ENCODE measurements around the gene LAMA3.

The LAMA3 gene

GRCh38 chr18:23805898-23806297, 116.6 kb downstream of the LAMA3 start:
- no peak overlapping the region for H2AFZ ChIP-seq (ENCODE audit: low read depth, low read length)
- H4K20me1 ChIP-seq (ENCODE audit: insufficient read depth, low read length): no peaks in the 10 kb centered on the region
- H3K27ac ChIP-seq (ENCODE audit: low read length): no peak overlapping the region
- no peak overlapping the region for H3K4me2 ChIP-seq (ENCODE audit: insufficient read depth, low read length)
- ATAC-seq (ENCODE audit: insufficient read depth, low read depth) (no peak), DNase-seq (no peak)
- H3K36me3 ChIP-seq (ENCODE audit: insufficient read depth, low read length): no peaks in the 10 kb centered on the region
- no peaks in the 10 kb centered on the region for H3K9me3 ChIP-seq (ENCODE audit: insufficient read depth, low read length, severe bottlenecking)
- no peaks in the 10 kb centered on the region for H3K4me1 ChIP-seq (ENCODE audit: insufficient read depth, low read length)
- TF ChIP-seq CTCF (IDR thresholded peaks at IDR 0.05; ENCODE audit: borderline replicate concordance, extremely low read depth, low read length, poor library complexity, severe bottlenecking): no peak
- no peak for TF ChIP-seq EZH2 (IDR thresholded peaks at IDR 0.05; ENCODE audit: borderline replicate concordance, low read depth, low read length, severe bottlenecking)
- H3K9ac ChIP-seq (ENCODE audit: low read depth, low read length): no peak overlapping the region
- H3K79me2 ChIP-seq (ENCODE audit: insufficient read depth, low read length): no peaks in the 10 kb centered on the region
- H3K27me3 ChIP-seq (ENCODE audit: insufficient read depth, low read length, poor library complexity): no peaks in the 10 kb centered on the region
- H3K4me3 ChIP-seq (ENCODE audit: low read depth in 1 of 2, low read length in 2 of 2): no peak overlapping the region

GRCh38 chr18:23809415-23809814, 120.2 kb downstream of the LAMA3 start:
- Histone ChIP-seq H2AFZ (ENCODE audit: low read depth, low read length) (no peak overlapping the region), H3K4me2 (ENCODE audit: insufficient read depth, low read length) (no peak overlapping the region), H3K9me3 (ENCODE audit: insufficient read depth, low read length, severe bottlenecking) (no peaks in the 10 kb centered on the region), H3K9ac (ENCODE audit: low read depth, low read length) (no peak overlapping the region), H3K27me3 (ENCODE audit: insufficient read depth, low read length, poor library complexity) (no peaks in the 10 kb centered on the region), H3K36me3 (ENCODE audit: insufficient read depth, low read length) (no peaks in the 10 kb centered on the region), H3K4me1 (ENCODE audit: insufficient read depth, low read length) (no peaks in the 10 kb centered on the region), H3K79me2 (ENCODE audit: insufficient read depth, low read length) (no peaks in the 10 kb centered on the region), H3K27ac (ENCODE audit: low read length) (no peak overlapping the region), H3K4me3 (ENCODE audit: low read depth in 1 of 2, low read length in 2 of 2) (no peak overlapping the region), H4K20me1 (ENCODE audit: insufficient read depth, low read length) (no peaks in the 10 kb centered on the region)
- ATAC-seq (ENCODE audit: insufficient read depth, low read depth) (no peak), DNase-seq (no peak)
- TF ChIP-seq CTCF (IDR thresholded peaks at IDR 0.05; ENCODE audit: borderline replicate concordance, extremely low read depth, low read length, poor library complexity, severe bottlenecking) (no peak), EZH2 (IDR thresholded peaks at IDR 0.05; ENCODE audit: borderline replicate concordance, low read depth, low read length, severe bottlenecking) (no peak)

GRCh38 chr18:23810396-23810795, 121.1 kb downstream of the LAMA3 start:
- TF ChIP-seq EZH2 (IDR thresholded peaks at IDR 0.05; ENCODE audit: borderline replicate concordance, low read depth, low read length, severe bottlenecking): no peak
- no peak for TF ChIP-seq CTCF (IDR thresholded peaks at IDR 0.05; ENCODE audit: borderline replicate concordance, extremely low read depth, low read length, poor library complexity, severe bottlenecking)

GRCh38 chr18:23811176-23811575, 121.9 kb downstream of the LAMA3 start:
- ATAC-seq (ENCODE audit: insufficient read depth, low read depth): 0 out of 3 replicates have a peak, but pooled peaks have one; percentile 13
- no peak overlapping the region for H3K4me2 ChIP-seq (ENCODE audit: insufficient read depth, low read length)
- no peak overlapping the region for H2AFZ ChIP-seq (ENCODE audit: low read depth, low read length)

More at GRCh38 chr18:23810396-23810795, 121.1 kb downstream of the LAMA3 start:
- Histone ChIP-seq H3K9me3 (ENCODE audit: insufficient read depth, low read length, severe bottlenecking) (no peaks in the 10 kb centered on the region), H3K27me3 (ENCODE audit: insufficient read depth, low read length, poor library complexity) (no peaks in the 10 kb centered on the region), H3K4me2 (ENCODE audit: insufficient read depth, low read length) (no peak overlapping the region), H3K79me2 (ENCODE audit: insufficient read depth, low read length) (no peaks in the 10 kb centered on the region), H2AFZ (ENCODE audit: low read depth, low read length) (no peak overlapping the region), H3K36me3 (ENCODE audit: insufficient read depth, low read length) (no peaks in the 10 kb centered on the region), H4K20me1 (ENCODE audit: insufficient read depth, low read length) (no peaks in the 10 kb centered on the region), H3K4me3 (ENCODE audit: low read depth in 1 of 2, low read length in 2 of 2) (no peak overlapping the region), H3K4me1 (ENCODE audit: insufficient read depth, low read length) (no peaks in the 10 kb centered on the region), H3K9ac (ENCODE audit: low read depth, low read length) (no peak overlapping the region), H3K27ac (ENCODE audit: low read length) (no peak overlapping the region)
- ATAC-seq (ENCODE audit: insufficient read depth, low read depth) (peak; percentile 95), DNase-seq (peak; percentile 62)

More at GRCh38 chr18:23811176-23811575, 121.9 kb downstream of the LAMA3 start:
- DNase-seq: no peak
- Histone ChIP-seq H3K79me2 (ENCODE audit: insufficient read depth, low read length) (no peaks in the 10 kb centered on the region), H3K4me1 (ENCODE audit: insufficient read depth, low read length) (no peaks in the 10 kb centered on the region), H3K9ac (ENCODE audit: low read depth, low read length) (no peak overlapping the region), H3K36me3 (ENCODE audit: insufficient read depth, low read length) (no peaks in the 10 kb centered on the region), H3K4me3 (ENCODE audit: low read depth in 1 of 2, low read length in 2 of 2) (no peak overlapping the region), H3K27ac (ENCODE audit: low read length) (no peak overlapping the region), H3K9me3 (ENCODE audit: insufficient read depth, low read length, severe bottlenecking) (no peaks in the 10 kb centered on the region), H3K27me3 (ENCODE audit: insufficient read depth, low read length, poor library complexity) (no peaks in the 10 kb centered on the region), H4K20me1 (ENCODE audit: insufficient read depth, low read length) (no peaks in the 10 kb centered on the region)
- TF ChIP-seq CTCF (IDR thresholded peaks at IDR 0.05; ENCODE audit: borderline replicate concordance, extremely low read depth, low read length, poor library complexity, severe bottlenecking): no peak
- no peak for TF ChIP-seq EZH2 (IDR thresholded peaks at IDR 0.05; ENCODE audit: borderline replicate concordance, low read depth, low read length, severe bottlenecking)

Data from DND-41 (cell line).